Activated naive CD8-positive, alpha-beta T cell treated with anti-CD3 and anti-CD28 coated beads, Interleukin-2, amount 50 U/mL, for 24 hours (primary cell): ENCODE measurements around the gene ABI2.
"Not testable (repeated sequence)": the region's sequence is repeated elsewhere in the genome, so short reads cannot be mapped to it uniquely, and the experiment has no call there.

Source experiments
- ATAC-seq: fragments of 150-1000 bp; cut with Tn5 transposase; one replicate; pipeline ENCODE4 v1.10.0; 2021
- DNase-seq: peaks from one replicate; pipeline ENCODE4 v3.0.0; 2021
- H3K27ac Mint-ChIP-seq: one replicate; pipeline ENCODE4 v1.8.0; 2021; ENCODE audit warnings: mild to moderate bottlenecking, mixed read lengths
- H3K27me3 Mint-ChIP-seq: one replicate; pipeline ENCODE4 v1.8.0; 2021; ENCODE audit warnings: mixed read lengths
- H3K36me3 Mint-ChIP-seq: one replicate; pipeline ENCODE4 v1.8.0; 2021; ENCODE audit warnings: low read depth, mixed read lengths
- H3K4me1 Mint-ChIP-seq: one replicate; pipeline ENCODE4 v1.8.0; 2021; ENCODE audit warnings: mixed read lengths
- H3K4me3 Mint-ChIP-seq: one replicate; pipeline ENCODE4 v1.8.0; 2021; ENCODE audit warnings: mild to moderate bottlenecking, moderate library complexity, mixed read lengths
- H3K9me3 Mint-ChIP-seq: one replicate; pipeline ENCODE4 v1.8.0; 2021; ENCODE audit warnings: mixed read lengths

ABI2 gene

DNA sequence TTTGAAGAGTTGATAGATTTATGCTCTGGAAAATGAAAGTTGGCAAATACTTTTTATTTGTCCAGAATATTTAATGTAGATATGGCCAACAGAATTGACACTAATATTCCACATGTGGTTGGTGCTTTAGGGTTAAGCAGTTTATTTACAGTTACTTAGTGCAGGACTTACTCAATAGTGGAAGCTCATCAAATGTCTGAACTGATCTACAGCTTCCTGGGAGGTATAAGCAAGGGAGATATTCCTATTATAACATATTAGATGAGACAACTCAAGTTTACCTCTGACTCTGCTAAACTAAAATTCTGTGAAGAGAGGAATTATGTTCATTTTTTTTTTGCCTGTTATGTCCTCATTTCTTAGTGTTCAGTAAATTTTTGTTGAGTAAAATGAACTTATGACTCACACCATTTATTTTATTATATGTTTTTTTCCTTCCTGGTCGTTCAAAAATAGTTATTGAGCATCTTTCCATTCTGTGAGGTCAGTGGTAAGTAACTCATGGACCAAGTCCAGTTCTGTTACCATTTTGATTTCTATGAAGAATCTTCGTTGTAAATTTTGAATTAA, 13.6 kb downstream of the ABI2 start:
- DNase-seq (no peak), ATAC-seq (no peak)
- Mint-ChIP-seq H3K9me3 (no peaks in the 10 kb centered on the region), H3K4me1 (no peaks in the 10 kb centered on the region), H3K36me3 (peaks cover 12% of the 10 kb centered on the region), H3K27ac (no peak overlapping the region), H3K27me3 (no peaks in the 10 kb centered on the region), H3K4me3 (no peak overlapping the region)

DNA sequence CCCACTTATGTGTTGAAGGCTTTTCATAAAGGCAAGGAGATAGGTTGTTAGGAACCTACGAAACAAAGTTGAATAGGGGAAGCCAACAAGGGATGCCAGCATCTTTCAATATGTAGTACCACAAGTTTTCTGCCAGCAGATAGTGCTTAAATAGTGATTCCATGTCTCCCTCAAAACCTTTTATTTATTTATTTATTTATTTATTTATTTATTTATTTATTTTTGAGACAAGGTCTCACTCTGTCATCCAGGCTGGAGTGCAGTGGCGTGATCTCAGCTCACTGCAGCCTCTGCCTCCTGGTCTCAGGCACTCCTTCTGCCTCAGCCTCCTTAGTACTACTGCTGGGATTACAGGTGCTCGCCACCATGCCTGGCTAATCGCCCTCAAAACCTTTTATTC, 14.2 kb downstream of the ABI2 start:
- not testable (repeated sequence) for H3K4me3 Mint-ChIP-seq, H3K27me3 Mint-ChIP-seq, ATAC-seq, H3K4me1 Mint-ChIP-seq, DNase-seq, H3K9me3 Mint-ChIP-seq, H3K27ac Mint-ChIP-seq
- peaks cover 12% of the 10 kb centered on the region for H3K36me3 Mint-ChIP-seq

DNA sequence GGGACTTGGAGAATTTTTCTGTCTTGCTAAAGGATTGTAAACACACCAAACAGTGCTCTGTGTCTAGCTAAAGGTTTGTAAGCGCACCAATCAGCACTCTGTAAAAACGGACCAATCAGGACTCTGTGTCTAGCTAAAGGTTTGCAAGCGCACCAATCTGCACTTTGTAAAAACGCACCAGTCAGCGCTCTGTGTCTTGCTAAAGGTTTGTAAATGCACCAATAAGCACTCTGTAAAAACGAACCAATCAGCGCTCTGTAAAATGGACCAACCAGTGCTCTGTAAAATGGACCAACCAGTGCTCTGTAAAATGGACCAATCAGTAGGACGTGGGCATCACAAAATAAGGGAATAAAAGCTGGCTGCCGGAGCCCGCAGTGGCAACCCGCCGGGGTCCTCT, 16.5 kb downstream of the ABI2 start:
- no peak for DNase-seq

DNA sequence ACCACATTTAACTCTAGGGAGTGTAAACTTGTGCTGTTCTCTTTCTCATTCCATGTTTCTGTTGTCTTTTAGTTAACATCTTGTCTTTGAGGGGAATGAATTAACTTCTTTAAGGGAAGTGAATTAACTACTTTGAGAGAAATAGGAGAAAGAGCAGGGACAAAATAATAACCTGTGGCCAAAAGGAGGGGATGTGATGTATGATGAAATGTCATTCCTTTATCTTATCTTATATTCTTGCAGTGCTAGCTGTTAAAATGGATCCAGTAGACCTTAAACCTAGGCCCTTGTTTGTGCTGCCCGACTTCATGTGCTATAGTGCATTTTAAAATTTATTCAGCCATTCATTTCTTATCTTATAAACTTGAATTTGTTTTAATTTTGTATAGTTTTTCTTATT, 18.4 kb downstream of the ABI2 start:
- Mint-ChIP-seq H3K27me3 (no peaks in the 10 kb centered on the region), H3K27ac (no peak overlapping the region), H3K4me3 (no peak overlapping the region), H3K4me1 (no peaks in the 10 kb centered on the region), H3K36me3 (peaks cover 12% of the 10 kb centered on the region), H3K9me3 (no peaks in the 10 kb centered on the region)
- DNase-seq (no peak), ATAC-seq (no peak)

More for the DNA sequence above, 16.5 kb downstream of the ABI2 start:
- Mint-ChIP-seq H3K27ac (peak overlapping the region; percentile 22), H3K27me3 (no peaks in the 10 kb centered on the region), H3K4me1 (no peaks in the 10 kb centered on the region), H3K36me3 (peaks cover 12% of the 10 kb centered on the region), H3K9me3 (no peaks in the 10 kb centered on the region), H3K4me3 (no peak overlapping the region)
- ATAC-seq: no peak

DNA sequence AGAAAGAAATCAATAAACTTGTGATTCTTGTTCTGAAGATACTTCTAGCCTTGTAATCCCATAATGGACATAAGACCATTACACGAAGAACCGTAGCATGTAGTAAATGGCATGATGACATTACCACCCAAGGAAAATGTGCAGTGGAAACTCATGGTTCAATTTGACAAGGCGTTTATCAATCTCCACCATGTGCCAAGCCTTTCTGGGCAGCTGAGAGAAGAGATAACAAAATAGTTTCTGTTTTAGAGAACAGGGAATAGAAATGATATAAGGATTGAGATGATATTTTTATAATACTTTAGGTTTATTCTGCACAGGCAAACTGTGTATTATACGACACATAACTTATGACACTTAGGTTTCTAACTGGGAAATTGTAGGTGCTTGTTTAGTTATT, 19.2 kb downstream of the ABI2 start:
- Mint-ChIP-seq H3K36me3 (peaks cover 12% of the 10 kb centered on the region), H3K27me3 (no peaks in the 10 kb centered on the region), H3K9me3 (no peaks in the 10 kb centered on the region), H3K4me1 (no peaks in the 10 kb centered on the region), H3K4me3 (no peak overlapping the region), H3K27ac (no peak overlapping the region)
- ATAC-seq (no peak), DNase-seq (no peak)

DNA sequence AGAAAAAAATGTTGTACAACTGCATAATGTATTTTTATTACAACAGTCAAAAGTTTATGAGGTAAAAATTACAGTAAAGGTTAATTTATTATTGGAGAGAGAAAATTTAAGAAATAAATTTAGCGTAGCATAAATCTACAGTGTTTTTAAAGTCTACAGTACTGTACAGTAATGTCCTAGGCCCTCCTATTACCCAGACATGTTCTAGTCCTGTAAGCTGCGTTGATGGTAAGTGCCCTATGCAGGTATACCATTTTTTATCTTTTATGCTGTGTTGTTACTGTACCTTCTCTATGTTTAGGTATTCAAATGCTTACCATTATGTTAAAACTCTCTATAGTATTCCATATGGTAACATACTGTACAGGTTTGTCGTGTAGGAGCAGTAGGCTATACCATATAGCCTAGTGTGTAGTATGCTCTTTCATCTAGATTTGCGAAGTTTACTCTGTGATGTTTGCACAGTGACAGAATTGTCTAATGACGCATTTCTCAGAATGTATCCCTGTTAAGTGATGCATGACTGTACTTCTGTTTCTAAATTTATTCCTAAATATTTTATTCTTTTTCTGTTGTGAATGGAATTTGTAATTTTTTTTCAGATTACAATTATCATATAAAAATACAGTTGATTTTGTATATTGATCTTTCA, 24.5 kb downstream of the ABI2 start:
- ATAC-seq: no peak
- H3K9me3 Mint-ChIP-seq: no peaks in the 10 kb centered on the region
- peaks cover 6% of the 10 kb centered on the region for H3K36me3 Mint-ChIP-seq
- H3K27ac Mint-ChIP-seq: no peak overlapping the region
- H3K27me3 Mint-ChIP-seq: no peaks in the 10 kb centered on the region
- DNase-seq: no peak
- H3K4me3 Mint-ChIP-seq: no peak overlapping the region
- no peaks in the 10 kb centered on the region for H3K4me1 Mint-ChIP-seq

DNA sequence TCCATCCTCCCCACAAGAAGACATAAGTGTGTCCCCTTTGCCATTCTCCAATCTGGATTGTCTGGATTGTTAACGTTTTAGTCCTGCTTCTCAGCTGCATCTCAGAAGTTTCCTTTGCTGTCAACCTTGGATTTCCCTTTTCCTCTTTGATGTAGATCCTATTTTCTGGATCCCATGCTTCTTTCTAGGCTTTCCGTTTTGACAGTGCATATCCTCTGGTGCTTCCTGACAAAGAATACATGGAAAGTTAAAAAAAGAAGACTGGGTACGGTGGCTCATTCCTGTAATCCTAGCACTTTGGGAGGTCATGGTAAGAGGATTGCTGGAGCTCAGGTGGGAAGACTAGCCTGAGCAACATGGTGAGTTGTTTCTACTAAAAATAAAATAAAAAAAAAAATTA, 26.8 kb downstream of the ABI2 start:
- Mint-ChIP-seq H3K4me1 (no peaks in the 10 kb centered on the region), H3K4me3 (no peak overlapping the region), H3K27me3 (no peaks in the 10 kb centered on the region), H3K9me3 (no peaks in the 10 kb centered on the region), H3K36me3 (peaks cover 6% of the 10 kb centered on the region), H3K27ac (no peak overlapping the region)
- DNase-seq: no peak
- no peak for ATAC-seq

DNA sequence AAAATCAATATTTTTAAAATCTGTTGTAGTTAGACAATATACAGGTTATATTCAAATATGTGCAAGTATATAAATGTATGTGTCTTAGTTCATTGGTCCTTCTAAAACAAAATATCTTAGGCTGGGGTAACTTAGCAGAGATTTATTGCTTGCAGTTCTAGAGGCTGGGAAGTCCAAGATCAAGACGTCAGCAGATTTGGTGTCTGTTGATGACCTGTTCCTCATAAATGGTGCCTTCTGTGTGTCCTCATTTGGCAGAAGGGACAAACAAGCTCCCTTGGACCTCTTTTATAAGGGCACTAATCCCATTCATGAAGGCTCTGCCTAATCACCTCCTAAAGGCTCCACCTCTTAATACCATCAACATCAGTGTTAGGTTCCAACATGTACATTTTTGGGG, 31.3 kb downstream of the ABI2 start:
- DNase-seq: no peak
- Mint-ChIP-seq H3K27ac (no peak overlapping the region), H3K9me3 (no peaks in the 10 kb centered on the region), H3K27me3 (no peaks in the 10 kb centered on the region), H3K36me3 (peaks cover 3% of the 10 kb centered on the region), H3K4me1 (peaks cover 2% of the 10 kb centered on the region), H3K4me3 (no peak overlapping the region)
- ATAC-seq: no peak

DNA sequence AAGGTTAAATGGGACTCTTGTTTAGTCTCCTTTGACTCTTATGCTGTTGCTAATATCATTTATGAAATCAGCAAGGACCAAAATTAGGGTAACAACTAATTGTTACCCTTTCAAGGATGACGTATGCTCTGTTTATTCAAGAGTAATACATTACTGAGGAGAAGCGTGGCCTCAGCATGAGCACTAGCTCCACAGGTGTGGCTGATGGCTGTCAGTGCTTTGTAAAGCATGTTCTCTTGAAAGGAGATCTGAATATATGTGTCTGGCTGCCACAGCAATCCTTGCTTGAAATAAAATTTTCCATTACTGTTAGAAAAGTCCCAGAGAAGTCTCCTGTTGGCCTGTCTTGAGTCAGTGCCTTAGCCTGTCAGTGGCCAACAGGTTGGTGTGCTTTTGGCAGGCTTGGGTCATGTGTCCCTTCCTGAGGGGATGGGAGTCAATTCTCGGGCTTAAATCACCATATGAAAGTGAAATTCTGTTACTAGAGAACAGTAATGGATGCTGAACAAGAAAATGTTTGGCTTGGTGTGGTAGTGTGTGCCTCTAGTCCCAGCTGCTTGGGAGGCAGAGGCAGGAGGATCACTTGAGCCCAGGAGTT, 32.7 kb downstream of the ABI2 start:
- Mint-ChIP-seq H3K27ac (no peak overlapping the region), H3K27me3 (no peaks in the 10 kb centered on the region), H3K36me3 (peaks cover 1% of the 10 kb centered on the region), H3K4me3 (no peak overlapping the region), H3K4me1 (peaks cover 2% of the 10 kb centered on the region), H3K9me3 (no peaks in the 10 kb centered on the region)
- DNase-seq (no peak), ATAC-seq (no peak)

DNA sequence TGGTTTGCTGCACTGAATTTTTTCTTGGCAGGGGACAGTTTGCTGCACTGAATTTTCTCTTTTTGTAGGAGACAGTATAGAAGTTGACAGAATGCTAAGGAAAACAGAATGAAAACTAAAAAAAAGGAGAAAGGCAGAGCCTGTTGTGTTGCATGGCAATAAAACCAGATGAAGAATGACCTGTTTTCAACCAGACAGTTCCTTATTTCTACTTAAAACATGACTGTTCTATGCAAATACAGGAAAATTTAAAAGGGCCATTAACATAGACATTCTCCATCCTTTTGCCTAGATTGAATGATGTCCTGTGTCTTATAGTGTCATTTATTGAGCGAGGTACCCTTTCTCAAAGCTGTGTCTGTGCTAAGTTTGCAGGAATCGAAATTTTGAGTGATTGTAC, 33.3 kb downstream of the ABI2 start:
- Mint-ChIP-seq H3K27me3 (no peaks in the 10 kb centered on the region), H3K4me1 (peaks cover 2% of the 10 kb centered on the region), H3K36me3 (peaks cover under 1% of the 10 kb centered on the region), H3K4me3 (no peak overlapping the region), H3K9me3 (no peaks in the 10 kb centered on the region), H3K27ac (no peak overlapping the region)
- ATAC-seq (no peak), DNase-seq (no peak)

DNA sequence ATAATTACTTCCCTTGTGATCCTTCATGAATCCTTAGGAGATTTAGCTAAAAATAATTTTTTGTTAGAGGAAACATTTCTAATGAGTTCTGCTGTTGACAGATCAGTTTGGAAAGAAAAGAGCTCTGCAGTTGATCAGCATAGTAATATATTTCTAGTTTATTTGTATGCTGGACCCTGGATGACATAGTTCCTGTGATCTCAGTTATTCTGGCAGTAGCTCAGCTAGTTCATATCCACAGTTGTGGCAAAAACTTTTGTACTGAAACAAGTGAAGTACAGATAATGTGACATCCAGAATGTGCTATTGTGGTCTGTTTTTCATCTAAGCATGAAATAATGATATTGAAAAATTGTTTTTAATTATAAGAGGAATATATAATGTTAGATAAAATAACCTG, 33.7 kb downstream of the ABI2 start:
- H3K27me3 Mint-ChIP-seq: no peaks in the 10 kb centered on the region
- no peak overlapping the region for H3K27ac Mint-ChIP-seq
- peaks cover 2% of the 10 kb centered on the region for H3K4me1 Mint-ChIP-seq
- H3K9me3 Mint-ChIP-seq: no peaks in the 10 kb centered on the region
- no peak for ATAC-seq
- H3K4me3 Mint-ChIP-seq: no peak overlapping the region
- peaks cover 2% of the 10 kb centered on the region for H3K36me3 Mint-ChIP-seq
- no peak for DNase-seq

DNA sequence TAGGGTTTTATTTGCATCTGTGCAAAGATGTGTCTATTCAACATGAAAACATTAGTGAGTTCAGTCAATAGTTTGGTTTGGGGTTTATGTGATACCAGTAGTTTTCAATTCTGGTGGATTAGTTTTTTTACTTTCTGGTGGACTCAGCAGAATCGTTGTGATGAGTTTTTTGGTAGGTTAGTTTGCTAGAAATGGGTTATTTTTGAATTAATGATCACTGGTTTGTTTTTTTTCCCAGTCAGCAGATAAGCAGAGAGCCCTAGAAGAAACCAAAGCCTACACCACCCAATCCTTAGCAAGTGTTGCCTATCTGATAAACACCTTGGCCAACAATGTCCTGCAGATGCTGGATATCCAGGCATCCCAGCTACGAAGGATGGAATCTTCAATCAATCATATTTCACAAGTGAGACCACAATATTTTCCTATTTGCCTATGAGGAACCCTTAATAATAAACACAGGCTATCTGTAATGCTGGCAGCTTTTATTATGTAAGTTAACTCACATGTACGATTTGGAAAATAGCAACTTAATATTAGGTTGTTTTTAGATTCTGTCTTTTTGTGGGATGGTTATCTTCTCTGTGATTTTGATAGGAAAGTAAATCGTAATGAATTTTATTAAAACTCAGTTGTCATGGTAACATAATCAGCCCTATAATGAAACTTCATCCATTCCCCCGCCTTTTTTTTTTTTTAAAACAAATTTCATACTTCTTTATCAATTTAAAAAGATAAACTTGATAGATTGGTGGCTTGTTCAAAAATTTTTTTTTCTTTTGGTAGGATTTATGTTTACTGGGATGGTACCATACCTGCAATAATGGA, 38.7 kb downstream of the ABI2 start:
- peaks cover 13% of the 10 kb centered on the region for H3K36me3 Mint-ChIP-seq
- H3K4me1 Mint-ChIP-seq: no peaks in the 10 kb centered on the region
- H3K27me3 Mint-ChIP-seq: no peaks in the 10 kb centered on the region
- ATAC-seq (no peak), DNase-seq (no peak)
- H3K4me3 Mint-ChIP-seq: no peak overlapping the region
- no peak overlapping the region for H3K27ac Mint-ChIP-seq
- no peaks in the 10 kb centered on the region for H3K9me3 Mint-ChIP-seq

DNA sequence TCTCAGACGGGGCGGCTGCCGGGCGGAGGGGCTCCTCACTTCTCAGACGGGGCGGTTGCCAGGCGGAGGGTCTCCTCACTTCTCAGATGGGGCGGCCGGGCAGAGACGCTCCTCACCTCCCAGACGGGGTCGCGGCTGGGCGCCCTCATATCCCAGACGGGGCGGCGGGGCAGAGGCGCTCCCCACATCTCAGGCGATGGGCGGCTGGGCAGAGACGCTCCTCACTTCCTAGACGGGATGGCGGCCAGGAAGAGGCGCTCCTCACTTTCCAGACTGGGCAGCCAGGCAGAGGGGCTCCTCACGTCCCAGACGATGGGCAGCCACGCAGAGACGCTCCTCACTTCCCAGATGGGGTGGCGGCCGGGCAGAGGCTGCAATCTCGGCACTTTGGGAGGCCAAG, 44.5 kb downstream of the ABI2 start:
- H3K36me3 Mint-ChIP-seq, H3K4me1 Mint-ChIP-seq, H3K27me3 Mint-ChIP-seq, DNase-seq, H3K4me3 Mint-ChIP-seq, H3K27ac Mint-ChIP-seq, ATAC-seq, H3K9me3 Mint-ChIP-seq: not testable (repeated sequence)

DNA sequence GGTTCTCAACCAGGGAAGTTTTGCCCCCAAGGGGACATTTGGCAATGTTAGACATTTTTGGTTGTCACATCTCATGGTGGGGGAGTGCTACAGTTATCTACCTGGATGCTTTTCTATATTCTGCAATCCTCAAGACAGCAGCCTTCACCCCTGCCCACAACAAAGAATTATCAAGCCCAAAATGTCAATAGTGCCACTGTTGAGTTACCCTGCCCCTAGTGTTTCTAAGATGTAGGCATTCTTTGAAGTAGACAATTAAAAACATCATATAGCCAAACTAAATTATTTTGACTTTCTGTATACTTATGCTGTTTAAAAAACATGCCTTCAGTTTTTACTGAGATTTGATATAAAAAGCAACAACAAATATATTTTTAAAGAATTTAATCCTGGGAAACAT, 48.0 kb downstream of the ABI2 start:
- Mint-ChIP-seq H3K27me3 (no peaks in the 10 kb centered on the region), H3K4me3 (no peak overlapping the region), H3K9me3 (no peaks in the 10 kb centered on the region), H3K36me3 (peaks cover 2% of the 10 kb centered on the region), H3K27ac (no peak overlapping the region), H3K4me1 (no peaks in the 10 kb centered on the region)
- ATAC-seq (no peak), DNase-seq (no peak)

DNA sequence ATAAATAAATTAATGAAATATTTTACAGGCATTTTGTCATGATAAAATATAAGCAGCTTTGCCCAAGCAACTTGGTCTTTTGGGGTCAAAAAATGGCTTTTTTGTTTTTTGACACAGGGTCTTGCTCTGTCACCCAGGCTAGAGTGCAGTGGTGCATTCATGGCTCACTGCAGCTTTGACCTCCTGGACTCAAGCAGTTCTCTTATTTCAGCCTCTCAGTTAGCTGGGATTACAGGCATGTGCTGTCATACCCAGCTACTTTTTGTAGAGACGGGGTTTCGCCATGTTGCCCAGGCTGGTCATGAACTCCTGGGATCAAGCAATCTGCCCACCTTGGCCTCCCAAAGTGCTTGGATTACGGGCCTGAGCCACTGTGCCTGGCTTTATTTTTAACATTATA, 51.0 kb downstream of the ABI2 start:
- H3K36me3 Mint-ChIP-seq: peaks cover 6% of the 10 kb centered on the region
- no peaks in the 10 kb centered on the region for H3K27me3 Mint-ChIP-seq
- ATAC-seq: no peak

More for the DNA sequence above, 51.0 kb downstream of the ABI2 start:
- H3K9me3 Mint-ChIP-seq: no peaks in the 10 kb centered on the region
- no peaks in the 10 kb centered on the region for H3K4me1 Mint-ChIP-seq
- no peak overlapping the region for H3K4me3 Mint-ChIP-seq
- DNase-seq: no peak
- no peak overlapping the region for H3K27ac Mint-ChIP-seq
